Kidney glomerular epithelial cell (primary cell): Measurements from ENCODE around the gene TSPEAR.

Experiments used
- DNase-seq: peaks from one replicate; lab custom pipeline; 2025; lab: John Stamatoyannopoulos, UW

Gene TSPEAR

GRCh38 chr21:44547656-44548331 lies 163.6 kb downstream of the TSPEAR start:
- DNase-seq = no peak

- DNase-seq = no peak
Observed at GRCh38 chr21:44544566-44544965, 166.8 kb downstream of the TSPEAR start.

- no peak for DNase-seq
Observed at GRCh38 chr21:44542716-44543115, 168.7 kb downstream of the TSPEAR start.

- DNase-seq = no peak
Observed at GRCh38 chr21:44540741-44541288, 170.6 kb downstream of the TSPEAR start.

GRCh38 chr21:44539991-44540666 lies 171.2 kb downstream of the TSPEAR start, which contains the start of gene KRTAP10-1:
KRTAP10-1 (minus strand) TSS chr21:44540195; CDS start chr21:44540150, 45 bp downstream.
- no peak for DNase-seq

GRCh38 chr21:44539046-44539445 lies 172.3 kb downstream of the TSPEAR start:
- DNase-seq = no peak

- no peak for DNase-seq
Observed at GRCh38 chr21:44537930-44538911, 173.2 kb downstream of the TSPEAR start.

GRCh38 chr21:44535963-44536362 lies 175.4 kb downstream of the TSPEAR start:
- no peak for DNase-seq

- DNase-seq = no peak
Observed at GRCh38 chr21:44534688-44535087, 176.7 kb downstream of the TSPEAR start.

GRCh38 chr21:44533891-44534627 lies 177.3 kb downstream of the TSPEAR start:
- DNase-seq = no peak

GRCh38 chr21:44533121-44533890 lies 178.1 kb downstream of the TSPEAR start:
- no peak for DNase-seq

- DNase-seq = no peak
Observed at GRCh38 chr21:44532712-44533111, 178.7 kb downstream of the TSPEAR start.

- no peak for DNase-seq
Observed at GRCh38 chr21:44531606-44532564, 179.5 kb downstream of the TSPEAR start.

GRCh38 chr21:44530903-44531605 lies 180.3 kb downstream of the TSPEAR start:
- DNase-seq = no peak

- no peak for DNase-seq
Observed at GRCh38 chr21:44530221-44530902, 181.0 kb downstream of the TSPEAR start.

GRCh38 chr21:44529503-44530125 lies 181.8 kb downstream of the TSPEAR start:
- no peak for DNase-seq

GRCh38 chr21:44529011-44529421 lies 182.4 kb downstream of the TSPEAR start:
- no peak for DNase-seq

- DNase-seq = no peak
Observed at GRCh38 chr21:44528634-44528995, 182.8 kb downstream of the TSPEAR start.
